ENCODE measurements around the gene KRT37. TPM values are rescaled to one million over a fixed set of nuclear protein-coding genes. Genes with fewer than 3 reads are reported as not detected.
"Not testable (repeated sequence)": the region's sequence is repeated elsewhere in the genome, so short reads cannot be mapped to it uniquely, and the experiment has no call there.

Gene KRT37
- total RNA-seq, 1 donor from 2014 or later: not detected

DNA sequence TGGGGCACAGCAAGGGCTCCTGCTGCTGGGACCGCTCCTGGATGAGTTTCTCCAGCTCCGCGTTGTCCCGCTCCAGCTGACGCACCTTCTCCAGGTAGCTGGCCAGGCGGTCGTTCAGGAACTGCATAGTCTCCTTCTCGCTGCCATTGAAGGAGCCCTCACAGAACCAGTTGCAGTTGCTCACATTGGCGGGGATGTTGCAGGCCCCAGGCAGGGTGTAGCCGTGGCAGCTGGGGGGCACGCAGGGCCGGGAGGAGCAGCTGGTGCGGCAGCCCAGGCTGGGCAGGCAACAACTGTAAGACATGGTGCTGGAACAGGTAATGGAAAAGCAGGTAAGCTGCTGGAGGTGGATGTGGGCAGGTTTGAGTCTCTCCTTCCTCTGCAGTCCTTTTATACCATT lies 42.4 kb downstream of the KRT37 start, which contains the start of gene KRT34:
KRT34 (minus strand) TSS at position 364 of the 400 bp plus-strand sequence; CDS start at position 304, 60 bp downstream.
- DNase-seq (ENCODE audit: low spot score in 2 of 2); FAIRE-seq: not testable (repeated sequence)

DNA sequence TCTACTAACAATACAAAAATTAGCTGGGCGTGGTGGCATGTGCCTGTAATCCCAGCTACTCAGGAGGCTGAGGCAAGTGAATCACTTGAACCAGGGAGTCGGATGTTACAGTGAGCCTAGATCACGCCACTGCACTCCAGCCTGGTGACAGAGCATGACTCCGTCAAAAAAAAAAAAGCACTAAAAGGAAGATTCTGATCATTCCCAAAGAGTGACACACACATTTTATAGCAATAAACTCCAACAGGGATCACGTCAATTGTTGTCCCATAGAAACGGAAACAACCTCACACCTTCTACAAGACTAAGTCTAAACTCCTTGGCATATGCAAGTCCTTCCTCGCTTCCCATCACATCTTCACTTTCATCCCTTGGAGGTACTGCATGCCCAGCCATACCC lies 44.3 kb downstream of the KRT37 start:
- not testable (repeated sequence) for DNase-seq (ENCODE audit: low spot score in 2 of 2); FAIRE-seq

GRCh38 chr17:41377546-41377945 lies 46.8 kb downstream of the KRT37 start:
- no peak for FAIRE-seq
- DNase-seq (ENCODE audit: low spot score in 2 of 2): no peak

Small RNA genes within 50 kb of the gene (small RNA-seq; reads per million reads assigned to genes)
- gene RNU2-32P: 0.74 reads per million, percentile 55 among the genes with 10 or more reads in this experiment

Other genes with a start within 250 kb of the KRT37 start
- not detected for gene KRTAP4-2, start 246.4 kb downstream of the KRT37 start, total RNA-seq
- gene KRTAP4-1, start 239.7 kb downstream of the KRT37 start, total RNA-seq: not detected
- gene KRTAP9-1, start 234.7 kb downstream of the KRT37 start, total RNA-seq: not detected
- not detected for gene KRTAP9-2, start 197.9 kb downstream of the KRT37 start, total RNA-seq
- not detected for gene KRTAP9-3, start 192.1 kb downstream of the KRT37 start, total RNA-seq
- not detected for gene KRTAP9-8, start 186.6 kb downstream of the KRT37 start, total RNA-seq
- not detected for gene KRTAP9-4, start 174.9 kb downstream of the KRT37 start, total RNA-seq
- gene KRTAP9-9, start 169.2 kb downstream of the KRT37 start, total RNA-seq: not detected
- gene KRTAP9-6, start 159.2 kb downstream of the KRT37 start, total RNA-seq: not detected
- gene KRTAP9-7, start 148.9 kb downstream of the KRT37 start, total RNA-seq: not detected
- gene KRTAP29-1, start 121.7 kb downstream of the KRT37 start, total RNA-seq: not detected
- not detected for gene KRTAP16-1, start 115.3 kb downstream of the KRT37 start, total RNA-seq
- not detected for gene KRTAP17-1, start 108.9 kb downstream of the KRT37 start, total RNA-seq
- not detected for gene KRT33A, start 73.8 kb downstream of the KRT37 start, total RNA-seq
- not detected for gene KRT33B, start 54.8 kb downstream of the KRT37 start, total RNA-seq
- gene KRT34, start 42.3 kb downstream of the KRT37 start, total RNA-seq: 0.41 TPM
- gene KRT31, start 27.0 kb downstream of the KRT37 start, total RNA-seq: 1.2 TPM
- gene KRT38, start 16.4 kb upstream of the KRT37 start, total RNA-seq: not detected
- not detected for gene KRT32, start 42.8 kb upstream of the KRT37 start, total RNA-seq
- not detected for gene KRT35, start 56.6 kb upstream of the KRT37 start, total RNA-seq
- gene KRT36, start 65.3 kb upstream of the KRT37 start, total RNA-seq: not detected
- not detected for gene KRT13, start 81.0 kb upstream of the KRT37 start, total RNA-seq
- gene KRT15, start 94.3 kb upstream of the KRT37 start, total RNA-seq: not detected
- gene KRT19, start 103.7 kb upstream of the KRT37 start, total RNA-seq: 24.5 TPM
- gene KRT9, start 147.5 kb upstream of the KRT37 start, total RNA-seq: not detected
- not detected for gene KRT14, start 162.3 kb upstream of the KRT37 start, total RNA-seq
- gene KRT16, start 188.2 kb upstream of the KRT37 start, total RNA-seq: not detected
- under 0.01 TPM for gene KRT17, start 200.0 kb upstream of the KRT37 start, total RNA-seq

Data from frontal cortex (tissue), 4 donors.